Ishikawa (cell line): Measurements from ENCODE around the gene MARCO.

Source experiments
- CEBPB ChIP-seq: IDR thresholded peaks from 2 replicates; pipeline ENCODE4 v1.6.1; 2012
- CREB1 ChIP-seq: IDR thresholded peaks from 2 replicates; pipeline ENCODE4 v1.6.1; 2012; ENCODE audit warnings: low read depth
- EGR1 ChIP-seq: IDR thresholded peaks from 2 replicates; pipeline ENCODE4 v1.6.1; 2012
- EP300 ChIP-seq: IDR thresholded peaks from 2 replicates; pipeline ENCODE4 v1.6.1; 2012; ENCODE audit warnings: borderline replicate concordance
- FOXM1 ChIP-seq: IDR thresholded peaks from 2 replicates; pipeline ENCODE4 v1.6.1; 2012; ENCODE audit warnings: low read depth, borderline replicate concordance
- NFIC ChIP-seq: IDR thresholded peaks from 2 replicates; pipeline ENCODE4 v1.6.1; 2012
- RAD21 ChIP-seq: IDR thresholded peaks from 2 replicates; pipeline ENCODE4 v1.6.1; 2012; ENCODE audit warnings: low read depth
- TAF1 ChIP-seq: IDR thresholded peaks from 2 replicates; pipeline ENCODE4 v1.6.1; 2012; ENCODE audit warnings: low read depth, mild to moderate bottlenecking
- TCF12 ChIP-seq: IDR thresholded peaks from 2 replicates; pipeline ENCODE4 v1.6.1; 2012; ENCODE audit warnings: low read depth
- TEAD4 ChIP-seq: IDR thresholded peaks from 2 replicates; pipeline ENCODE4 v1.6.1; 2012
- YY1 ChIP-seq: IDR thresholded peaks from 2 replicates; pipeline ENCODE4 v1.6.1; 2012; ENCODE audit warnings: low read depth
- ZBTB7A ChIP-seq: IDR thresholded peaks from 2 replicates; pipeline ENCODE4 v1.6.1; 2012; ENCODE audit warnings: low read depth
- TF ChIP-seq, protein P1 (sequence below): IDR thresholded peaks from 2 replicates; pipeline ENCODE4 v1.6.1; 2012
- TF ChIP-seq, protein P2 (sequence below): IDR thresholded peaks from 2 replicates; pipeline ENCODE4 v1.6.1; 2012; ENCODE audit warnings: low read depth, mild to moderate bottlenecking
- TF ChIP-seq, protein P3 (sequence below): IDR thresholded peaks from 2 replicates; pipeline ENCODE4 v1.6.1; 2012

Gene MARCO

DNA sequence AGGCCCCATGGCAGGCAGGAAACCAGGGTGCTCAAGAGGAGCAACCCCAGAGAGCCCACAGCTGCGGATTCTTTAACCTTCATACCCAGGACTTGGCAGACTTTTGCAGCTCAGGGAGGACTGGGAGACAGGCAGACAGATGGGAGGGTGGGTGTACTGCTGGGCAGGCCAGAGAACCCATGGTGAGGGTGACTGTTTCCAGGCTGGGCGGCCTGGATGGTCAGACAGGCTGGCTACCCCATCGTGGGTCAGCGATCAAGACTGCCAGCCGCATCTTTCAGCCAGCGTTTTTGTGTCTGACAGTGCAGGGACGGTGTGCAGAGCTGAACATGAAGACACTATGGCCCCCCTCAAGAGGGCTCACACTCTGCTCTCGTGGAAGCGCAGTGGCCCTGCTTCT lies 82.2 kb downstream of the MARCO start:
- no peak for TF ChIP-seq TCF12
- no peak for TF ChIP-seq CREB1
- TF ChIP-seq YY1 = no peak
- TF ChIP-seq, protein P1, sequence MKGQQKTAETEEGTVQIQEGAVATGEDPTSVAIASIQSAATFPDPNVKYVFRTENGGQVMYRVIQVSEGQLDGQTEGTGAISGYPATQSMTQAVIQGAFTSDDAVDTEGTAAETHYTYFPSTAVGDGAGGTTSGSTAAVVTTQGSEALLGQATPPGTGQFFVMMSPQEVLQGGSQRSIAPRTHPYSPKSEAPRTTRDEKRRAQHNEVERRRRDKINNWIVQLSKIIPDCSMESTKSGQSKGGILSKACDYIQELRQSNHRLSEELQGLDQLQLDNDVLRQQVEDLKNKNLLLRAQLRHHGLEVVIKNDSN = no peak
- no peak for TF ChIP-seq TAF1
- TF ChIP-seq FOXM1 = no peak
- no peak for TF ChIP-seq NFIC
- TF ChIP-seq TEAD4 = no peak
- TF ChIP-seq ZBTB7A = no peak
- TF ChIP-seq EGR1 = no peak

DNA sequence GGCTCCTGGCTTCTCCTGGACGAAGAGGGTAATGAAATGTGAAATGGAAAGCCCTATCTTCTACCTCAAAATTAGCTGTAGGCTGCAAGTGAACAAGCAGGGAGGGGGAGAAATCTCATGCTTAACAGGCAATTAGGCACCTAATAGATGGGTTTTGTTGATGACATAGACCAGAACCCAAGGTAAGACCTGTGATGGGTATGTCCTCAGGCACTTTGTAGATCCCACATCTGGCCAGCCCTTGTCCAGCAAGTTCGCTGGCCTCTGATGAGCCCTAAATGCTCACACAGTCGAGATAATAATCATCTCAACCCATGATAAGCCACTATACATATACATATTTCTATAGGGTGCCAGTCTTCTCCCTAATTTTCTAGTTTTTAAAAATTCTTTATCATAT lies 82.6 kb downstream of the MARCO start:
- TF ChIP-seq RAD21 (no peak), NFIC (no peak), TCF12 (no peak), FOXM1 (no peak), ZBTB7A (no peak), CREB1 (no peak), TAF1 (no peak), EGR1 (no peak), CEBPB (no peak), TEAD4 (no peak), EP300 (no peak), YY1 (no peak)
- TF ChIP-seq, protein P2, sequence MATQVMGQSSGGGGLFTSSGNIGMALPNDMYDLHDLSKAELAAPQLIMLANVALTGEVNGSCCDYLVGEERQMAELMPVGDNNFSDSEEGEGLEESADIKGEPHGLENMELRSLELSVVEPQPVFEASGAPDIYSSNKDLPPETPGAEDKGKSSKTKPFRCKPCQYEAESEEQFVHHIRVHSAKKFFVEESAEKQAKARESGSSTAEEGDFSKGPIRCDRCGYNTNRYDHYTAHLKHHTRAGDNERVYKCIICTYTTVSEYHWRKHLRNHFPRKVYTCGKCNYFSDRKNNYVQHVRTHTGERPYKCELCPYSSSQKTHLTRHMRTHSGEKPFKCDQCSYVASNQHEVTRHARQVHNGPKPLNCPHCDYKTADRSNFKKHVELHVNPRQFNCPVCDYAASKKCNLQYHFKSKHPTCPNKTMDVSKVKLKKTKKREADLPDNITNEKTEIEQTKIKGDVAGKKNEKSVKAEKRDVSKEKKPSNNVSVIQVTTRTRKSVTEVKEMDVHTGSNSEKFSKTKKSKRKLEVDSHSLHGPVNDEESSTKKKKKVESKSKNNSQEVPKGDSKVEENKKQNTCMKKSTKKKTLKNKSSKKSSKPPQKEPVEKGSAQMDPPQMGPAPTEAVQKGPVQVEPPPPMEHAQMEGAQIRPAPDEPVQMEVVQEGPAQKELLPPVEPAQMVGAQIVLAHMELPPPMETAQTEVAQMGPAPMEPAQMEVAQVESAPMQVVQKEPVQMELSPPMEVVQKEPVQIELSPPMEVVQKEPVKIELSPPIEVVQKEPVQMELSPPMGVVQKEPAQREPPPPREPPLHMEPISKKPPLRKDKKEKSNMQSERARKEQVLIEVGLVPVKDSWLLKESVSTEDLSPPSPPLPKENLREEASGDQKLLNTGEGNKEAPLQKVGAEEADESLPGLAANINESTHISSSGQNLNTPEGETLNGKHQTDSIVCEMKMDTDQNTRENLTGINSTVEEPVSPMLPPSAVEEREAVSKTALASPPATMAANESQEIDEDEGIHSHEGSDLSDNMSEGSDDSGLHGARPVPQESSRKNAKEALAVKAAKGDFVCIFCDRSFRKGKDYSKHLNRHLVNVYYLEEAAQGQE = no peak
- TF ChIP-seq, protein P1 = no peak
- TF ChIP-seq, protein P3, sequence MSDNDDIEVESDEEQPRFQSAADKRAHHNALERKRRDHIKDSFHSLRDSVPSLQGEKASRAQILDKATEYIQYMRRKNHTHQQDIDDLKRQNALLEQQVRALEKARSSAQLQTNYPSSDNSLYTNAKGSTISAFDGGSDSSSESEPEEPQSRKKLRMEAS = no peak

DNA sequence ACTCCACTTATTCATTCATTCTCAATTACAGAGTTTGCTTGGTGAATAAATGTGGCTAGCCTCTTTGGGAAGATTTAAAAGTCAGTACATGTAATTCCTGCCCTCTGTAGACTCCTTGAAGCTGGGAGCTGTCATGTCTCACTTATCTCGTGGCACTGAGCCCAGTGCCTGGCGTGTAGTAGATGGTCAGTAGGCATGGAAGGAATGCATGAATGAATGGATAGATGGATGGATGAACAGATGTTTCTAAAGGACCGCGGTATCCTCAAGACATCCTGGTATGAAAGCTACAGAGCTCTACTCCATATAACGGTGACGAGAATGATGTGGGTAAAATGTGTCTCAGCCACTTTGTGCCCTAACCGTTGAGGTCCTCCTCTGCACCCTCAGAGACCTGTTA lies 83.0 kb downstream of the MARCO start:
- TF ChIP-seq FOXM1 = no peak
- no peak for TF ChIP-seq TCF12
- no peak for TF ChIP-seq RAD21
- no peak for TF ChIP-seq CREB1
- no peak for TF ChIP-seq EP300
- TF ChIP-seq, protein P2 = no peak

DNA sequence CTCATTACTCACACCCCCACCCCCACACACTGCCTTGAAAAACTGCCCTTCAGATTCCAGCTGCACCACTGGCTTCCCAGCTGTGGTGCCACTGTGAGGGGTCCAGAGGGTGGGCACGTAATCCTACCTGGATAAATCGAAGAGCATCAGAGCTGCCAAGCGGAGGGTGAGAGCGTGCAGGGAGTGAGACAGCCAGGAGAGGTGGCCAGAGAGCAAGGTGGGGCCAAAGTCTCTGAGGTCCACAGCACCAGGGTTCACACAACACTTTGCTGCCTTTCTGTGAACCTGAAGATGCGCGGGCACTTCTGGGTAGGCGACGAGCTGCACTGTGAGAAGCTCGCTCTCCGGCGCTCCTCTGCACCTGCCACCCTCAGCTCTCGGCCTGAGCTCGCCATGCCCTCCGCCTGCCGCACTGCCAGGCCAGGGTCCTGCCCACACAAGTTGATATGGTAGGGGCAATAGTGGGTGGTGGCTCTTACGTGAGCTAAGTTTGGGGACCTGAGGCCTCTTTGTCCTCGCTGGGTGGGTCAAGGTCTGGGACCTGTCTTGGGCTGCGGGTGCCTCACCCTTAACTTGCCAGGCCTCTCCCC lies 83.9 kb downstream of the MARCO start:
- TF ChIP-seq FOXM1 (no peak), CREB1 (no peak), TEAD4 (no peak), TAF1 (no peak), CEBPB (no peak), NFIC (no peak), YY1 (no peak), ZBTB7A (no peak), EGR1 (no peak)
- TF ChIP-seq, protein P2 = no peak
- TF ChIP-seq, protein P1 = no peak
- TF ChIP-seq, protein P3 = no peak
